ENCODE results near the gene PADI1.

DNA sequence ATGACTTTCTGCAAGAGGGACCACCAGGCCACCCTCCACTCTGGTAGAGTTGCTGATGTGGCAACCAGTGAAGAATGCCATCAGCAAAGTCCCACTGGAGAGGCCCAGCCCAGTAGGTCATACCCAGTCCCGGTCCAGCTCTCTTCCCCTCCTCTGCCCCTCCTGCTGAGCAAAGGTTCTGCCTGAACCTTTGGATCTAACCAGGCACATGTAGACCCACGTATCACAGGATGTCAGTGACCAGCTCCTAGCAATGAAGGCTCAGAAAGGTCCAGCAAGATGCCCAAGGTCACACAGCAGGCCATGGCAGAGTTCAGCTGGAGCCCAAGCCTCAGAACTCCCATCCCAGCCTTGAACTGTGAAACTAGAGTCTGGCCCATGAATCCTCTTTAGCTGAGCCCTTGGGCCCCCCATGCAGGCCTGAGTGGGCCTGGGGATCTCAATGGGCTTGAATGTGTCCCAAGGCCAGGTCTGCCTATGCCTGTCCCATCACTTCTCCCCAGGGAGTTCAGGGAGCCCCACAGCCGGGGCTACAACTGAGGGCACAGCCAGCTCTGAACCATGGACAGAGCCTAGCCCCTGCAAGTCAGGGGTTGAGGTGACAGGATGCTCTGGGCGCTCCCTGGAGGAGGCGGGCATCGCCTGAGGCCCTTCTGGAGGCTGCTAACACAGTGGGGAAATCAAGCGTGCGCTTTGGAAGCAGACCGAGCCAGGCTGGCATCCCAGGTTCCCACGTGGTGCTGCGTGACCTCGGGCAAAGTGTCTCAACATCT is 21.4 kb upstream of the PADI1 start:
- TF ChIP-seq, protein P1, sequence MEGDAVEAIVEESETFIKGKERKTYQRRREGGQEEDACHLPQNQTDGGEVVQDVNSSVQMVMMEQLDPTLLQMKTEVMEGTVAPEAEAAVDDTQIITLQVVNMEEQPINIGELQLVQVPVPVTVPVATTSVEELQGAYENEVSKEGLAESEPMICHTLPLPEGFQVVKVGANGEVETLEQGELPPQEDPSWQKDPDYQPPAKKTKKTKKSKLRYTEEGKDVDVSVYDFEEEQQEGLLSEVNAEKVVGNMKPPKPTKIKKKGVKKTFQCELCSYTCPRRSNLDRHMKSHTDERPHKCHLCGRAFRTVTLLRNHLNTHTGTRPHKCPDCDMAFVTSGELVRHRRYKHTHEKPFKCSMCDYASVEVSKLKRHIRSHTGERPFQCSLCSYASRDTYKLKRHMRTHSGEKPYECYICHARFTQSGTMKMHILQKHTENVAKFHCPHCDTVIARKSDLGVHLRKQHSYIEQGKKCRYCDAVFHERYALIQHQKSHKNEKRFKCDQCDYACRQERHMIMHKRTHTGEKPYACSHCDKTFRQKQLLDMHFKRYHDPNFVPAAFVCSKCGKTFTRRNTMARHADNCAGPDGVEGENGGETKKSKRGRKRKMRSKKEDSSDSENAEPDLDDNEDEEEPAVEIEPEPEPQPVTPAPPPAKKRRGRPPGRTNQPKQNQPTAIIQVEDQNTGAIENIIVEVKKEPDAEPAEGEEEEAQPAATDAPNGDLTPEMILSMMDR (IDR thresholded peaks at IDR 0.05), result no peak
- TF ChIP-seq POLR2A (IDR thresholded peaks at IDR 0.05), result no peak
